ENCODE results near the gene ZBTB20. TPM values are rescaled to one million over a fixed set of nuclear protein-coding genes. Genes with fewer than 3 reads are reported as not detected.

Gene ZBTB20
- total RNA-seq, 1 donor from 2014 or later: 24.0 TPM

- no peak for DNase-seq
Observed at GRCh38 chr3:114904633-114905032, 242.5 kb downstream of the ZBTB20 start.

GRCh38 chr3:114903213-114903612 lies 243.9 kb downstream of the ZBTB20 start:
- DNase-seq: no peak

GRCh38 chr3:114902691-114903101 lies 244.4 kb downstream of the ZBTB20 start:
- DNase-seq: peak; percentile 1

- no peak for DNase-seq
Observed at GRCh38 chr3:114900908-114901307, 246.2 kb downstream of the ZBTB20 start.

DNA sequence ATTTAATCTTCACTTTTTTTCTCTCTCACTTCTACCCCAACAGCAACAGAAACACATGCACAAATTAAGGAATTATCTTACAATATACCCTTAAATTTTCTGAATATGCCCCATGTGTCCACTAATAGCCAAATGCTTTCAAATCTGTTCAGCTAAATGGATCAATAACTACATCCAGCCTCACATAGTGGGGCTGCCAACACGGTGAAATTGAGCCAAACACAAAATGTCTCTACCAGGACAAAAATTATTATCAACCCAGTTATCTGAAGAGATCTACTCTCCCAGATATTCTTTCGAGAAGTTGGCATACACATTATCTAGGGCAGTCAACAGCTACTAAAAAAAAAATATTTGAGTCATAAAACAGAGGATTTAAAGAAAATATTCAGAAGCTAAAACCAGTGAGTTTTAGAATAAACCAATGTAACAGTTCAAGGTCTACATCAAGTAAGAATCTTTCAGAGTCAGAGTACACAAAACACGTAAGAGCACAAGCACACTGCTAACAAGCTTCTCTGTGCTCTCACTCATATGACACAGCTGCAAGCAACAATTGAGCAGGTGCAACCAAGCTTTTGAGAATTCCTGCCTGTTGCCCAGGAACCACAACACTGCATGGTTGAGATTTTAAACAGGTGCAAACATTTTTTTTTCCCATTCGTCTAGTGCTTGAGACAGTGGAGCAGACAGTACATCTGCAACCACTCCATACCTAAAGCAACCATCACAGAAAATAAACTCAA lies 247.7 kb downstream of the ZBTB20 start:
- DNase-seq: no peak

DNA sequence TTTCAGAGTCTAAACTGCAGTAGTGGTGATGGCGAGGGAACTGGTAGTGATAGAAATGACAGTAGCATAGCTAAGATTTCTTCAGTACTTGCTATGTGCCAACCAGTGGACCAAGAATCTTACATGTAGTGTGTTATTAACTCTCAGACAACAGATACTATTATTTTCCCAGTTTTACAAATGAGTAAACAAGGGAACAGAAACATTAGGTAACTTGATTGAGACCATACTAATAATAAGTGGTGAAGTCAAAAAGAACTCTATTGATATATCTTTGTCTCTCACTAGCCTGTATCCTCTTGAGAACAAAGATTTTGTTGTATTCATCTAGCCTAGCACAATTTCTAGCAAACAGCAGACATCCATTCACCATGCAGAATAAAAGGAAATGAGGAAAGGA lies 250.1 kb downstream of the ZBTB20 start:
- no peak for DNase-seq

DNA sequence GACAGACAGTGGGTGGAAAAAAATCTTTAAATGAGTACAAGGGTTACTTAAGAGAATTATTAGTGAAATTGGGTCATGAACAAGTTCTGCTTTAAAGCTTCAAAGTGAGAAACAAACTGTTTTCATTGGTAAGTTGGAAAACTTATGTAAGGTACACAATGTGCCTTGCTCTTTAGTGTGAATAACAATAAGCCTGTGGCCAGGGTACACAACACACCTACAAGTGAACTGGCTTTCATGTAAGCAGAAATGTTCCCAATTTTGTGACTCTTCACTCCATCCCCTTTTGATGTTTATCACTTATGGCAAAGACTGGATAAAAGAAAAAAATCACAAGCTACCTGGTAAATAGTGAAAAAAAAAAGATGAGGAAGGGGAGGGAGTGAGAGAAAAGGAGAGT lies 253.7 kb downstream of the ZBTB20 start:
- DNase-seq: no peak

- no peak for DNase-seq
Observed at GRCh38 chr3:114892880-114893279, 254.2 kb downstream of the ZBTB20 start.

DNA sequence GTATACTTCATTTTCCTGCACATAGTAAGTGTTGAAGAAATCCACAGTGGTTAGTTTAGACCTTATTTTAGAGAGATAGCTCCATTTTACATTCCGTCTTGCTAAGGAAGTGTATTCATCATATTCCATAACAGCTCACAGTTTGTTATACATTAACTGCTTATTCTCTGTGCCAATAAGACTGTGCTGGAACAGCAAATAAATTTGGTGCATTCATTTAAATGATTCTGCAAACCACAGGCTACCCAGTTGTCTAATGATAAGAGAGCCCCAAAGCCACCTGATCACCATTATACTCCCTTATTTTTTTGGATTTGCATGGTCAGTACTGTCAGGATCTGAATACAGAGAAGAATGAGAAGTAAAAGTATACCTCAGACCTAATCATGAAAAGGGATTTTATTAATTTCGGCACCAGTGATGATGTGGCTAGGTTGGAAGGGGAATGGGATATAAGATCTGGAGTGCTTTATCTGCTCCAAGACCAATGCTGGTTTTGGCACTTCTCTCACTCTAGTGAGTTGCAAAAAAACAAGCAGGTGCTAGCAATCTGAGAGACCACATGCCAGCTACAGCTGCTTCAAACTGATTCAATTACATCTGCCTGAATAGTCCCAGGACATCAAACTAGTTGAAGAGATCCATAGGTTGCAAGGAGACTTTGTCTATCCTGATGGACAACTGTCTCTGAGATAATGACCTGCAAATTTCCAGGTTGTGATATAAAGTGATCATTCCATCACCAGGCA lies 254.8 kb downstream of the ZBTB20 start:
- DNase-seq: no peak

DNA sequence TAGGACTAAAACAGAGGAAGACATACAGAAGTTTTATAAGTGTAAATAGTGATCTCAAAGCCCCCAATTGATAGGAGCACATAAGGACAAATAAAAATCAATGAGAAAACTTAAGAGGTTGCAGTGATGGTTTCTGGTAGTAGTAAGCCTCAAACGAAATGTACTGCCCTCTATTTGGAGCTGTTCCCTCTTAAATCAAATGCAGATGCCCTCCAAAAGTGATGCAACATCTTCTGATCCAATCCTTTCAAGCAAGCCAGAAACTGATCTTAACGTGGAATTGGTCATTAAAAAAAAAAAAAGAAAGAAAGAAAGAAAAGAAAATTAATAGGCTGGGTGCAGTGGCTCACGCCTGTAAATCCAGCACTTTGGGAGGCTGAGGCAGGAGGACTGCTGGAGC lies 259.3 kb downstream of the ZBTB20 start:
- no peak for DNase-seq

- no peak for DNase-seq
Observed at GRCh38 chr3:114886905-114887304, 260.2 kb downstream of the ZBTB20 start.

DNA sequence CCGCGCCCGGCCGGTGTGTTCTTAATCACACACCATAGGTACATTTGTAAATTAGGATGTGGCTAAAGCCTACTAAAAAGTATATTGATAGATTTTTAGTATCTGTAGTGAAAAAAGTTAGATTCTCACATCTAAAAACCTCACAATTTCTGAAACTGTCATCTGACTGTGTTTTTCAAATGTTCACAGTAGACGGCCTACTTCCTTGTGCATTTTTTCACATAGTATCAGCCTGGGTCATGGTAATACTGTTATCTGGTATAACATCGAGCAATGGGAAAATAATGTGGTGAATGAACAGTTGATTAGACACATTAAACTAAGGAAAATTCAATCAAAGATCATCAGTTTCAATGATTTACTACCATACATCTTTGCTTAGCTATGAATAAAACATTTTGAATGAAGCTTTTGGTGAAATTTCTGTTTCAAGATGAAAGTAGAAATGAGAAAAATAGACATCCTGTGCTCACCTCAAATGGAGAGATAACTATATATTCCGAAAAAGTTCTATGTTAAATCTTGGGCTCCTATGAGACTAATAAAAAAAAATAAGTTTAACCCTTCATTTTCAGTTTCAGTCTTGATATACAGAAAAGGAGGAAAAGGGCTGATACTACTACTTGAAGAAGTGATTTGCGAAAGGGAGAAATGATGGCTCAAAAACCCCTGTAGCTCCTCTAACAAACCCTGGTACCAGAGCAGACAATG lies 262.7 kb downstream of the ZBTB20 start:
- DNase-seq: no peak

- DNase-seq: no peak
Observed at GRCh38 chr3:114880078-114880477, 267.0 kb downstream of the ZBTB20 start.

GRCh38 chr3:114879059-114880031 lies 267.7 kb downstream of the ZBTB20 start:
- DNase-seq: peak; percentile 20

GRCh38 chr3:114878114-114878839 lies 268.8 kb downstream of the ZBTB20 start:
- DNase-seq: no peak

DNA sequence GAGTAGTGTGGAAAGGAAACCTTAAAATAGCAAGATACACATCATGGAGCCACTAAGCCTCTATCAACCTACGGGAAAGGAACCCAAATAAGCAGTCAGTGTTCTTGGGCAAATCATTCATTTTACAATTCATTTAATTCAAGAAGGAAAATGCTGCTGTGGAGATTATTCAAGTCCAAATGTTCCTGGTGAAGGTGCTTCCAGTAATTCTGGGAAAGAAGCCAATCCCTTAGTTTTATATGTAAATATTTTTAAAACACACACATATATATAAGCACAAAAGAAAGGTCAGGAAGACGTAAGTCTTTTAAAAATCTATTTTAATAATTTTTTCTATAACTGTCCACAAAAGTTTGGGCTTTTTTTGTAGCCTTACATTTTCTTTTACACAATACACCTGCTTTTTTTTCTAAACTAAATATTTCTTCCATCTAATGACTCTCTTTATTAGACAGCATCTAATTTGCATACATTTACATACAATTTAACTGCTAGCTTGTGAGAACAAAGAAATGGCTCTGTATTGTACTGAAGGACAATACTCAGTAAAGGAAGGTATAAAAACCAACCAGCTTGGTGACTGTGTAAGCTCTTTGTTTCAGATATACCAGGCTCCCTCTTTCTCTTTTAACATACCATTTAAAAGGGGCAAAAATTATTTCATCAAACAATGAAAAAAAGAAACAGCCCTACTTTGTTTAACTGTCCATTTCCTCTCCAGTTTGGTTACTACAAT lies 269.5 kb downstream of the ZBTB20 start:
- DNase-seq: no peak

GRCh38 chr3:114874522-114874971 lies 272.5 kb downstream of the ZBTB20 start:
- peak; percentile 64 for DNase-seq

GRCh38 chr3:114873591-114873990 lies 273.5 kb downstream of the ZBTB20 start:
- no peak for DNase-seq

GRCh38 chr3:114872588-114872987 lies 274.5 kb downstream of the ZBTB20 start:
- no peak for DNase-seq

GRCh38 chr3:114872050-114872449 lies 275.0 kb downstream of the ZBTB20 start:
- DNase-seq: no peak
